Neural progenitor cell (in vitro differentiated cells): Measurements from ENCODE around the gene ELMOD1. TPM values are rescaled to one million over a fixed set of nuclear protein-coding genes. Genes with fewer than 3 reads are reported as not detected.

Source experiments
- DNase-seq: peaks from one replicate; pipeline ENCODE4 v3.0.0-alpha.2; 2016; ENCODE audit warnings: low spot score
- H2AFZ ChIP-seq: fragments of 200-600 bp; sonication (generic); replicated peaks from 2 replicates; pipeline ENCODE4 v1.6.1; 2016; ENCODE audit warnings: antibody characterized with exemption
- H3F3A ChIP-seq: fragments of 200-600 bp; sonication (generic); 2 replicates; pipeline ENCODE4 v1.6.1; 2016; ENCODE audit warnings: antibody characterized with exemption, low read depth
- H3K27ac ChIP-seq: fragments of 200-600 bp; sonication (generic); 2 replicates; pipeline ENCODE4 v1.5.1; 2016; ENCODE audit warnings: mild to moderate bottlenecking
- H3K27me3 ChIP-seq: fragments of 200-600 bp; sonication (generic); 2 replicates; pipeline ENCODE4 v1.6.1; 2016; ENCODE audit warnings: mild to moderate bottlenecking, moderate library complexity
- H3K36me3 ChIP-seq: fragments of 200-600 bp; sonication (generic); 2 replicates; pipeline ENCODE4 v1.5.1; 2016
- H3K4me1 ChIP-seq: fragments of 200-600 bp; sonication (generic); 2 replicates; pipeline ENCODE4 v1.6.1; 2016; ENCODE audit warnings: mixed run types
- H3K4me2 ChIP-seq: fragments of 200-600 bp; sonication (generic); 2 replicates; pipeline ENCODE4 v1.6.1; 2016
- H3K4me3 ChIP-seq: fragments of 200-600 bp; sonication (generic); 2 replicates; pipeline ENCODE4 v1.5.1; 2016
- H3K79me2 ChIP-seq: fragments of 200-600 bp; sonication (generic); 2 replicates; pipeline ENCODE4 v1.6.1; 2016; ENCODE audit warnings: low read depth
- H3K9ac ChIP-seq: fragments of 200-600 bp; sonication (generic); 2 replicates; pipeline ENCODE4 v1.6.1; 2016
- H3K9me3 ChIP-seq: fragments of 200-600 bp; sonication (generic); 2 replicates; pipeline ENCODE4 v1.5.1; 2016; ENCODE audit warnings: low read depth
- H4K20me1 ChIP-seq: fragments of 200-600 bp; sonication (generic); 2 replicates; pipeline ENCODE4 v1.6.1; 2016; ENCODE audit warnings: low read depth
- H3K27ac Mint-ChIP-seq: 3 replicates; pipeline ENCODE4 v1.8.0; 2021; ENCODE audit warnings: mixed read lengths
- H3K27me3 Mint-ChIP-seq: 2 replicates; pipeline ENCODE4 v1.8.0; 2022; ENCODE audit warnings: low read depth, mild to moderate bottlenecking, inconsistent platforms, moderate library complexity, mixed read lengths; ENCODE audit not compliant: insufficient read depth
- H3K36me3 Mint-ChIP-seq: 3 replicates; pipeline ENCODE4 v1.8.0; 2021; ENCODE audit warnings: mixed read lengths
- H3K4me1 Mint-ChIP-seq: 3 replicates; pipeline ENCODE4 v1.8.0; 2021; ENCODE audit warnings: mixed read lengths
- H3K4me3 Mint-ChIP-seq: 3 replicates; pipeline ENCODE4 v1.8.0; 2021; ENCODE audit warnings: mild to moderate bottlenecking, moderate library complexity, mixed read lengths
- H3K9me3 Mint-ChIP-seq: 3 replicates; pipeline ENCODE4 v1.8.0; 2020; ENCODE audit warnings: mixed read lengths
- CTCF ChIP-seq: fragments of 200-600 bp; sonication (generic); IDR thresholded peaks from 2 replicates; pipeline ENCODE4 v1.5.1; 2017; ENCODE audit warnings: antibody characterized with exemption, mild to moderate bottlenecking
- EZH2 ChIP-seq: fragments of 200-600 bp; sonication (generic); IDR thresholded peaks from 2 replicates; pipeline ENCODE4 v1.6.1; 2017; ENCODE audit warnings: antibody characterized with exemption, mild to moderate bottlenecking, moderate library complexity
- EZH2phosphoT487 ChIP-seq: fragments of 200-600 bp; sonication (generic); IDR thresholded peaks from 2 replicates; pipeline ENCODE4 v1.6.1; 2017; ENCODE audit warnings: antibody characterized with exemption
- total RNA-seq: library from RNA; depleted of rRNA; stranded (reverse); fragments of >200 nt; gene quantifications from 2 replicates; pipeline ENCODE4 v1.2.3, GENCODE V29; 2015; ENCODE audit warnings: low replicate concordance

ELMOD1 gene
- total RNA-seq, 1 donor from 2014 or later = not detected

- Histone ChIP-seq H2AFZ (no peak overlapping the region), H3K9me3 (no peaks in the 10 kb centered on the region), H3K27me3 (no peaks in the 10 kb centered on the region), H3K27ac (no peak overlapping the region), H3K4me3 (no peak overlapping the region), H3F3A (no peaks in the 10 kb centered on the region), H3K9ac (no peak overlapping the region), H3K36me3 (no peaks in the 10 kb centered on the region), H3K4me2 (no peak overlapping the region), H4K20me1 (no peaks in the 10 kb centered on the region), H3K4me1 (no peaks in the 10 kb centered on the region), H3K79me2 (no peaks in the 10 kb centered on the region)
- Mint-ChIP-seq H3K4me3 (no peak overlapping the region), H3K4me1 (peaks cover 9% of the 10 kb centered on the region), H3K36me3 (no peaks in the 10 kb centered on the region), H3K27me3 (no peaks in the 10 kb centered on the region), H3K27ac (no peak overlapping the region), H3K9me3 (peaks cover 3% of the 10 kb centered on the region)
- TF ChIP-seq EZH2 (no peak), EZH2phosphoT487 (no peak), CTCF (no peak)
- DNase-seq = no peak
These were observed 106.3 kb downstream of the ELMOD1 start for GRCh38 chr11:107697291-107697690.

DNA sequence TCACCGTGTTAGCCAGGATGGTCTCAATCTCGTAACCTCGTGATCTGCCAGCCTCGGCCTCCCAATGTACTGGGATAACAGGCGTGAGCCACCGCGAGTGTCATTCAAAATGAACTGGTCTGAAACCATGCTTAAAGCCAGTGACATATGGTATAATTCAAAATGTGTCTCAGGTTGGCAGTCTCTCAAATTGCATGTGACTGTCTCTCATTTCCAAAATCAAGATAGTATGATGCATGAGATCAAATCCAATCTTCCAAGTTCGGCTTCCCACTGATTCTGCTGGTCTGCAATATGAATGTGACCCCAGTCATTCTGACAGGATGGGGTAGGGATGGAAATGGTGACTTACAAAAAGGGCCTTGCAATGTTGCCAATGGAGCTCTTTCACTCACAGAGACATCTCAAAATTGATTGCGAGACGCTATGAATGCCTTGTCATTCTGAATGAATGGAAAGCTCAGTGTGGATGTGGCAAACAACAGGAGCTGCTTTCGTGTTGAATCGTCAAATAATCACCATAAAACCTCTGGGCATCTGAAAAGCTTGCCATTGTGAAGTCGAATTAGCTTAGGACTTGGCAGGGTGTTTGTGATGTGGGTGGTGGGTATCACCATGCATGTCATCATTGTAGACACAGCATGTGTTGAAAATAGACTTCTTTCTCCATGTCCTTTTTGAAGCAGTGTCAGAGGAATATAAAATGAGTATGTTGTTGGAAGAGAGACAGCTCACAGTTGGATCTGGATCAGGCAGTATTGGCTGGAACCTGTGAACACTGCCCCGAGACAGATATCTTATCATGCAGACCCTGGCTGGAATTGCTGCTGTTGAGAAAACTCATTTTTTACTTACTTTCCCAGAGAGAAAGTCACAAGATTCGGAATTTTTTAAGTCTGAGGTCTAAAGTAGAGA lies 108.7 kb downstream of the ELMOD1 start:
- no peak overlapping the region for H3K9ac ChIP-seq
- Mint-ChIP-seq H3K36me3 (no peaks in the 10 kb centered on the region), H3K27me3 (no peaks in the 10 kb centered on the region), H3K4me3 (no peak overlapping the region), H3K4me1 (peaks cover 9% of the 10 kb centered on the region), H3K27ac (no peak overlapping the region), H3K9me3 (no peaks in the 10 kb centered on the region)
- no peaks in the 10 kb centered on the region for H3K9me3 ChIP-seq
- no peaks in the 10 kb centered on the region for H3K4me1 ChIP-seq
- H3K79me2 ChIP-seq = no peaks in the 10 kb centered on the region
- H3K36me3 ChIP-seq = no peaks in the 10 kb centered on the region
- no peak for DNase-seq
- H3F3A ChIP-seq = no peaks in the 10 kb centered on the region
- H2AFZ ChIP-seq = no peak overlapping the region
- TF ChIP-seq EZH2 (no peak), CTCF (no peak), EZH2phosphoT487 (no peak)
- H3K27ac ChIP-seq = no peak overlapping the region
- no peaks in the 10 kb centered on the region for H4K20me1 ChIP-seq
- no peak overlapping the region for H3K4me2 ChIP-seq
- no peaks in the 10 kb centered on the region for H3K27me3 ChIP-seq
- no peak overlapping the region for H3K4me3 ChIP-seq

DNA sequence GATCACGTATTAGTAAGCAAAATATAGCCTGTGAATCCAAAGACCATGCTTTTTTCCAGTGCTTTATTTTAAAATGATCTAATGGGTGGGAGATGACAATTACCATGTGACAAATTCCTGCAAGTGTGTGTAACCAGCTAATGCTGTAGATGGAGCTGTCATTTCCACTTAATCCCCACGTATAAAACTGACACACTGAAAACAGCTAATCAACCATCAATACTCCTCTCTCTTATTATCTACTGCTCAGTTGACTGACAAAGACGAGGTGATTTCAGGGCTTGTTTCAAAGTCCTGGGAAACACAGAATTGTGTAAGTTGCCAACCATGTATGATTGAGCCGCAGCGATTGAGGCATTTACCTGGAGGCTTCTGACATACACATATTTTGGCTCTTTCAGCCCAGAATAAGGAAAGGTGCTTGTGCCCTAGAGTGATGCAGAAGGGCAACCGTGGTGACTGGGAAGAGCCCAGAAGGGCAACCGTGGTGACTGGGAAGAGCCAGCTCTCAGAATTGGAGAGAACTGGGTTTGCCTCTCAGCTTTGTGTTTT lies 111.2 kb downstream of the ELMOD1 start:
- no peaks in the 10 kb centered on the region for H3K79me2 ChIP-seq
- no peaks in the 10 kb centered on the region for H4K20me1 ChIP-seq
- H3K27me3 Mint-ChIP-seq = no peaks in the 10 kb centered on the region
- peaks cover 9% of the 10 kb centered on the region for H3K4me1 Mint-ChIP-seq
- H3K9me3 ChIP-seq = no peaks in the 10 kb centered on the region
- H3K27ac Mint-ChIP-seq = no peak overlapping the region
- no peaks in the 10 kb centered on the region for H3K27me3 ChIP-seq
- H3K4me3 Mint-ChIP-seq = no peak overlapping the region
- H3K4me2 ChIP-seq = no peak overlapping the region
- no peaks in the 10 kb centered on the region for H3K9me3 Mint-ChIP-seq
- no peaks in the 10 kb centered on the region for H3F3A ChIP-seq
- H3K36me3 ChIP-seq = no peaks in the 10 kb centered on the region
- TF ChIP-seq CTCF (no peak), EZH2 (no peak), EZH2phosphoT487 (no peak)
- no peaks in the 10 kb centered on the region for H3K4me1 ChIP-seq
- no peaks in the 10 kb centered on the region for H3K36me3 Mint-ChIP-seq
- no peak overlapping the region for H3K9ac ChIP-seq
- H2AFZ ChIP-seq = no peak overlapping the region
- no peak overlapping the region for H3K27ac ChIP-seq
- DNase-seq = no peak
- H3K4me3 ChIP-seq = no peak overlapping the region
